Fibroblast of villous mesenchyme (primary cell): ENCODE measurements around the gene NAPG. TPM values are rescaled to one million over a fixed set of nuclear protein-coding genes. Genes with fewer than 3 reads are reported as not detected.

Experiments
- DNase-seq: peaks from one replicate; pipeline ENCODE4 v3.0.0-alpha.2; 2010; ENCODE audit warnings: low read depth
- H3K4me3 ChIP-seq: 2 replicates; pipeline ENCODE4 v1.5.1; 2011; ENCODE audit warnings: low read depth, mild to moderate bottlenecking, low read length
- CTCF ChIP-seq: IDR thresholded peaks from 2 replicates; pipeline ENCODE4 v1.5.1; 2012; ENCODE audit warnings: low read depth, mild to moderate bottlenecking, low read length; ENCODE audit not compliant: insufficient read depth
- total RNA-seq: library from RNA; depleted of rRNA; stranded (reverse); fragments of >200 nt; gene quantifications from 2 replicates; pipeline ENCODE4 v1.2.3, GENCODE V29; 2012

Gene NAPG
- total RNA-seq, 1 donor, result 67.8 TPM

GRCh38 chr18:10519999-10520935, 5.6 kb upstream of the NAPG start:
- DNase-seq, result peak; percentile 96
- peak; percentile 76 for TF ChIP-seq CTCF
- no peak overlapping the region for H3K4me3 ChIP-seq

GRCh38 chr18:10521566-10521965, 4.3 kb upstream of the NAPG start:
- TF ChIP-seq CTCF, result no peak
- no peak overlapping the region for H3K4me3 ChIP-seq
- no peak for DNase-seq

- H3K4me3 ChIP-seq, result no peak overlapping the region
- no peak for DNase-seq
- TF ChIP-seq CTCF, result no peak
These were observed 3.3 kb upstream of the NAPG start for GRCh38 chr18:10522574-10522973.

GRCh38 chr18:10523544-10523943, 2.3 kb upstream of the NAPG start:
- DNase-seq, result no peak
- no peak for TF ChIP-seq CTCF
- no peak overlapping the region for H3K4me3 ChIP-seq

GRCh38 chr18:10524507-10525370, 1.1 kb upstream of the NAPG start:
- peak overlapping the region; percentile 98 for H3K4me3 ChIP-seq
- peak; percentile 94 for DNase-seq
- no peak for TF ChIP-seq CTCF

- H3K4me3 ChIP-seq, result peak overlapping the region; percentile 98
- no peak for TF ChIP-seq CTCF
- no peak for DNase-seq
These were observed 496 bp upstream of the NAPG start for GRCh38 chr18:10525371-10525691.
